Cerebellar nuclear complex (tissue), 1 donor: Measurements from ENCODE around the gene LIN37.
"Not testable (repeated sequence)": the region's sequence is repeated elsewhere in the genome, so short reads cannot be mapped to it uniquely, and the experiment has no call there.

Experiments used
- DNase-seq, 2 experiments: peaks; one replicate each; lab custom pipeline; 2025; lab: John Stamatoyannopoulos, UW

Gene LIN37

GRCh38 chr19:35753634-35754369 is 5.4 kb downstream of the LIN37 start:
- no peak for DNase-seq

DNA sequence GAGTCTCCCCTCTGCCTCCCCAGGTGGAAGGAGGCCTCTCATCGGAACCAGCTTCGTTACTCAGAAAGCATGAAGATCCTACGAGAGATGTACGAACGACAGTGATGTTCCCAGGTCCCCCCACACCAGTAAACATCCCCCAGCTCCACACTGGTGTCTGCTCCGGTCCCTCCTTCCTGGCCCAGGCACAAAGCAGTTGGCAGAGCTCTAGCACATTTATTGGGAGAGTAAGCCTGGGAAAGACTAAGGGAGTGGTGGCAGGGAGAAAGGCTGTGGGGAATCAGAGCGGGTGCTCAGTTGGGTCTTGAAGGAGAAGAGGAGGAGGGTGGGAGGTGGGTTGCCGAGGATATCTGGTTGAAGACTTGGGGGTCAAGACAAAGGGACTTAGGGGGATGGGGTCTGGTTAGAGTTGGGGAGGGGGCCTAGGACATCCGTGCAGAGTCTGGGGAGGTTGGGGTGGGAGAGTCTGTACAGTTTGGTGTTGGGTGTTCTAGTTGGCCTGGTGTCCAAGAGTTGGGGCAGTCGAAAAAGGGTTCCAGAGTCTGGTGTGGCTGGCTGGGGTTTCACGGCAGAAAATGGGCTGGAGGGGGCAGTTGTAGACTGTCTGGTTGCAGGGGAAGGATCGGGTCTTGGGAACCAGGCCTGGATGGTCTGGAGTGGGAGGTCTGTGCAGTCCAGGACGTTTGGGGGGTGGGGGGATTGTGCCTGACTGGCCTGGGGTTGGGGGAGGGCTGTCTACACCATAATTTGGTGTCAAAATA is 6.2 kb downstream of the LIN37 start:
- no peak for DNase-seq

GRCh38 chr19:35755131-35755549 is 6.8 kb downstream of the LIN37 start:
- no peak for DNase-seq

GRCh38 chr19:35755550-35756376 is 7.4 kb downstream of the LIN37 start:
- no peak for DNase-seq

- DNase-seq, result no peak
Measured at GRCh38 chr19:35756377-35757230, 8.2 kb downstream of the LIN37 start, which contains the start of gene HSPB6. Gene HSPB6 (minus strand): TSS chr19:35757029. CDS start chr19:35757008, 21 bp downstream.

DNA sequence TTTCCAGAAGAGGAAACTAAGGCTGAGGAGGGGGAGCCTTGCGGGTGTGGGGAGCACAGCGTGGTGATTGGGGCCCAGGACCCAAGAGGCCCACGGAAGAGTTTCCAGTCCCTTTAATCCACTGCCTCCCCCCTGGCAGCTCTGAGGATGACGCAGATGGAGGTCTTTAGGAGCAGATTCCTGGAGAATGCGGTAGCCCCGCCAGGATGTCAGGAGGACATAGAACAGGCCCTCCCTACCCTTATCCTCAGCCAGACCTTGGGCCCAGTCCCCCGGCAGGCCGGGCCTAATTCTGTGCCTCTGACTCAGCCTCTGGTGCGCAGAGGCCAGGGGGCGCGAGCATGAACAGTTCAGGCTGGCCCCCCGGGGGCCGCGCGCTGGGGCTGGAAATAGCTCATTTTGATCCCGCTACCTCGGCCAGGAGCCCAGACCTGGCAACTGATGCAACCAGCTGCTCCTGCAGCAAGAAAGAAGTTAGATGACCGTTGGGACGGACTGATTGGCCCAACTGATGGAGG is 8.9 kb downstream of the LIN37 start:
- DNase-seq, result peak in 1 of 2 experiments; percentile 72

DNA sequence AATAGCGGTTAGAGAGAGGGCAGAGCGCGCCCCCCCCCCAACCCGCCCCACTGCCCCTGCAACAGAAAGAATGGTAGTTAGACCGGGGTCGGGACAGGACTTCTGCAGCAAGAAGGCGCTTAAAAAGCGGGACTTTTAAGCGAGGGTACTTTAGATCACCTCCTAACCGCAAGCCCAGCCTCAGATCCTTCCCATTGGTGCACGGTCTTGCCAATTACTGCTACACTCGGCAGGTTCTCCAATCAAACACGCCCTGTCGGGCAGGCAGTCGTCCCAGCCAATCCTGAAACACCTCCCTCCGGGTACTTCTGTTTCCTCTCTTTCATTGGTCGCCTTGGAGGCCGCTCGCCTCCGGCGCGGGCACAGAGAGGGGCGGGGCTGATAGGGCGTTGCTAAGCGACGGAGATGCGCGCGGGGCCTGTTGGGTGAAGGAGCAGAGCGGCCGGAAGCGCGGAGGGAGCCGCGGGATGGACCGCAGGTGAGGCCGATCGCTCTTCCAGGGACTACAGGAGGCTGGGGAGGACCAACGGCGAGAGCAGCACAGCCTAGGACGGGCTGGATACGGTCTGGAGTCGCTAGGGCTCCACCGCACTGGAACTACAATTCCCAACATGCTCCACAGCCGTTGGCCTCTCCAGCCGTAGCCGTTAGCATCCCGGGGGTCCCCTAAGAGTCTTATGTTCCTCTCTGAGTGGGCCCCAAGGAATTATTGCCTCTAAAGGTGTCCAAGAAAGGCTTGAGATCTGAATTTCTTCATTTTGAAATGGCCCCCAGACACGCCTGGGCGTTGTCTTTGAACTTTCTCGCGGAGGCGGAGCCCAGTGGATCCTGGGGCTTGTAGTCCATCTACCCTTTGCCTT is 9.6 kb downstream of the LIN37 start, which contains the start of gene PROSER3:
Gene PROSER3 (plus strand): TSS at position 428 of the 860 bp plus-strand sequence. CDS start 40 bp downstream, at position 468.
- DNase-seq, result peak; percentile 96 to 97

DNA sequence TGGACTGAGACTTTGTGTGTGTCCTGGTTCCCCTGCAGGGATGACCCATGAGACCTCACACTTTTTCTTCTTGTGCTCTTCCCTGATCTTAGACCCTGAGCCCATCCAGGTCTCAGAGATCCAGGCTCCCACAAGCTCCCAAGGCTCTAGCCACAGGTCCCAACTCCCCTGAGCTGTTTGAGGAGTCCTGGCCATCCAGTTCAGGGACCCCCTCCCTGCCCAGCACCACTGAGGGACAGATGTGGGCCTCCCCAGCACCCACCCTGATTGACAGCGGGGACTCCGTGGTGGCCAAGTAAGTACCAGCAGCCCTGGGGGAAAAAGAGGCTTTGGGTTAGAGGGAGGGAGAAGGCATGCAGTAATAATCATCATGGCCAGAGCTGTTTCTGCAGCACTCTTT is 11.3 kb downstream of the LIN37 start:
- DNase-seq, result no peak

DNA sequence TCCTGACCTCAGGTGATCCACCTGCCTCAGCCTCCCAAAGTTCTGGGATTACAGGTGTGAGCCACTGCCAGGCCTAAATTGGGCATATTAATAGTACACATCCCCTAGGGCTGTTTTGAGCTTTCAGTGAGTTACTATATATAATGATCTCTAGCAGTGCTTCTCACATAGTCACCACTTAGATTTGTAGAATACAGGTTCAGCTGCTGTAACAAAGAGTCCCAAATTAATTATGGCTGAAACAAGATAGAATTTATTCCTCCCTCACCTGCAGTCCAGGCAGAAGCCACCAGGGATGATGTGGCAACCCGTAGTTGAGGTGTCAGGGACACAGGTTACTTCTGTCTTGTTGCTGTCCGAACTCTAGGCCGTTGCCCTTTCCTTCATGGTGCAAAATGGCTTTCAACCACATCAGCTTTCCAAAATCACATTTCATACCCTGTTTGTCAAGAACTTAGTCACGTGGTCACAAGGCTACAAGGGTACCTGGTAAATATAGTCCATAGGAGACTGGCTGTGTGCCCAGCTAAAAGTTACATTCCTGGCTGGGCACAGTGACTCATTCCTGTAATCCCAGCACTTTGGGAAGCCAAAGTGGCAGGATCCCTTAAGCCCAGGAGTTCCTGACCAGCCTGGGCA is 12.5 kb downstream of the LIN37 start:
- DNase-seq, result no peak

DNA sequence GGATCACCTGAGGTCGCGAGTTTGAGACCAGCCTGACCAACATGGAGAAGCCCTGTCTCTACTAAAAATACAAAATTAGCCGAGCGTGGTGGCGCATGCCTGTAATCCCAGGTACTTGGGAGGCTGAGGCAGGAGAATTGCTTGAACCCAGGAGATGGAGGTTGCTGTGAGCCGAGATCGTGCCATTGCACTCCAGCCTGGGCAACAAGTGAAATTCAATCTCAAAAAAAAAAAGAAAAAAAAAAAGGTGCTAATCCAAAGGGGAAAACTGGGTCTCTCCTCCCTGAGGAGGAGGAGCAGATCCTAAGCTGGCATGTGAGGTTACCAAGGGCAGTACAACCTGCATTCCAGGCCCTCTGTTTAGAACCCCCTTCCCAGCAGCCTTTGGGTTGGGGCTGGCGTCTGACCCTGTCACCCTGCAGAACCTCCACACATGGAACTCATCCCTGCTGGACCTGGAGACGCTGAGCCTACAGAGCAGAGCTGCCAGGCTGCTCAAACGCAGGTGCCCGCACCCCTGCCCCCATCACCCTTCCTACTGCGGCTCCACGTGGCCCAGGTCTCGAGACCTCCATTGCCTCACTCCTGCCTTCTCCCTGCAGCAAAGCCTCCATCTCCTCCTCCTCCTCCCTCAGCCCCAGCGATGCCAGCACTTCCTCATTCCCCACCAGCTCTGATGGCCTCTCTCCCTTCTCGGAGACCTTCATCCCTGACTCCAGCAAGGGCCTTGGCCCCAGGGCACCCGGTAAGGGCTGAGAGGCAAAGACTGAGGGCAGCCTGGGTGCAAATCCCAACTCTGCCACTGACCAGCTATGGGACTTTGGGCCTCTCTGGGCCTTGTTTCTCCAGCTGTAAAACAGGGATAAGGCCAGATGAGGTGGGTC is 16.3 kb downstream of the LIN37 start:
- DNase-seq, result no peak

DNA sequence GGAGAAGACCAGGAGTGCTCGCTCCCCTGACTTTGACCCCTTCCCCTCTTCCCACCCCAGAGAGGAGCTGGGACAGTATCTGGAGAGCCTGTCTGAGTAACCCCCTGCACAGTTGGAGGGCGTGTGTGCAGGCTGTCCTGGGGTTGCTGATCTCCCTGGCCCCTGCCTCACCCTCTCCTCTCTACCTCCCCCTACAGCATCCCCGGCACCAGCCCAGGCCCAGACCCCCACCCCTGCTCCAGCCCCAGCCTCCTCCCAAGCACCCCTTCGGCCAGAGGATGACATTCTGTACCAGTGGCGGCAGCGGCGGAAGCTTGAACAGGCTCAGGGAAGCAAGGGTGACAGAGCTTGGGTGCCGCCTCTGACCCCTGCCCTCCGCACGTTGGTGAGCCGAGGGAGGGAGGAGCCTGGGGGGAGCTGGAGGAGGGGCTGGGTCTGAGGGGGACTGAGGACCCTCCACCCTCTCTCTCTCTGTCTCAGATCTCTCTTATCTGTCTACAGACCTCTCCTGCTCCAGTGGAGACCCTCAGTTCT is 18.3 kb downstream of the LIN37 start:
- no peak for DNase-seq

GRCh38 chr19:35767288-35768081 is 19.1 kb downstream of the LIN37 start:
- no peak for DNase-seq

DNA sequence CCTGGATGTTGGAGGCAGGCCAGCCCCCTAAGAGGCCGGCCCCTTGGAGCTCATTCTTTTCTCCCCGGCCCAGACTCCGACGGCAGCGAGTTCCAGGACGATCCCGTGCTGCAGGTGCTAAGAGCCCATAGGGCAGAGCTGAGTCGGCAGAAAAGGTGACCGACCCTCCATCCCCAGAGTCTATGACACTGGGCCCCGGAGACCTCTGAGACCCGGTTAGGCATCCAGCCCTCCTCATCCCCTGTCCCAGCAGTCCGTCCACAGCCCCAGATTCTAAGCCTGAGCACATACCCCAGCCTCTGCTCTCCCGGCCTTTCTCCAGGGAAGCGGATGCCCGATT is 19.7 kb downstream of the LIN37 start:
- DNase-seq, result no peak

GRCh38 chr19:35772362-35772761 is 24.0 kb downstream of the LIN37 start:
- not testable (repeated sequence) for DNase-seq

GRCh38 chr19:35773020-35773806 is 24.8 kb downstream of the LIN37 start:
- no peak for DNase-seq

GRCh38 chr19:35774274-35775045 is 26.1 kb downstream of the LIN37 start:
- no peak for DNase-seq
